Activated CD8-positive, alpha-beta memory T cell treated with anti-CD3 and anti-CD28 coated beads, Interleukin-2, amount 50 U/mL, for 1 hour (primary cell): ENCODE measurements around the gene SPDYE2.
"Not testable (repeated sequence)": the region's sequence is repeated elsewhere in the genome, so short reads cannot be mapped to it uniquely, and the experiment has no call there.

Experiments used
- DNase-seq: peaks from one replicate; pipeline ENCODE4 v3.0.0-alpha.2; 2020; ENCODE audit errors: extremely low read depth

Gene SPDYE2

GRCh38 chr7:102540604-102541003 lies 10.4 kb upstream of the SPDYE2 start:
- not testable (repeated sequence) for DNase-seq

DNA sequence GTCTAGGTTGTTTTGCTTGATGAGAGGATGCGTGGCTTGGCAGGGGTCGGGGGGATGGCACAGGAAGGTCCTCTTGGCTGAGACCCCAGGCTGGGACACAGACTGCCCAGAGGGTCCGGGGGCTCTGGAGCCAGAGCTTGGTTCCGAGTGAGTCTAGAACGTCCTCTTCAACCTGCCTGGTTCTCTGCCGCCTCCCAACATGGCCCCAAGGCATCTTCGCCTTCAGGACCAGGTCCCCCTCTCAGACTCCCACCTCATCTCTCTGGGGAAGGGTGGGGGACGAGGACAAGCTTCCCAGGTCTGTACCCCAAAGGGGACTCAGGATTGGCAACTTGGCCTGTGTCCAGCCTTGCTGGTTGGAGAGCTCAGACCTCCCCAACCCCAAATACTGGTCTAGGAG lies 8.9 kb upstream of the SPDYE2 start:
- DNase-seq, result not testable (repeated sequence)

GRCh38 chr7:102542771-102543170 lies 8.3 kb upstream of the SPDYE2 start:
- DNase-seq, result not testable (repeated sequence)

DNA sequence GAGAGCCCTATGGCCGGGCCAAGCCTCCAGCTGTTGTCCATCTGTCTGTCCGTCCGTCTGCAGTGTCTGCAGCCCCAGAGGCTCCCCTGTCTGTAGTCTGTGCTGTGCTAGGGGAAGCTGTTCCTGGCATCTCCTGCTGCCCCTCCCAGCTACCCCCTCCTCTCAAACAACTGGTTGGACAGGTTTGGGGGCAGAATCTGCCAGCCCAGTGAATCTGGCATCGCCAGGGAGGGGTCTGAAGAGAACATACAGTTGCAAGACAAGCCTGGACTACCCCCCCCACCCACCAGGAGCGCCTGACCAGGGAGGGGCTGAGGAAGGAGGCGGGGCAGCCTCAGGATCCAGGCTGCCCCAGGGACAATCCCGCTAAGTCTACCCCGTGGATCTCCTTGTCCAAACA lies 7.4 kb upstream of the SPDYE2 start, which contains the start of gene UPK3BL2:
TSS of gene UPK3BL2 (minus strand) at position 101 of the 400 bp plus-strand sequence. CDS start at position 41, 60 bp downstream.
- not testable (repeated sequence) for DNase-seq

DNA sequence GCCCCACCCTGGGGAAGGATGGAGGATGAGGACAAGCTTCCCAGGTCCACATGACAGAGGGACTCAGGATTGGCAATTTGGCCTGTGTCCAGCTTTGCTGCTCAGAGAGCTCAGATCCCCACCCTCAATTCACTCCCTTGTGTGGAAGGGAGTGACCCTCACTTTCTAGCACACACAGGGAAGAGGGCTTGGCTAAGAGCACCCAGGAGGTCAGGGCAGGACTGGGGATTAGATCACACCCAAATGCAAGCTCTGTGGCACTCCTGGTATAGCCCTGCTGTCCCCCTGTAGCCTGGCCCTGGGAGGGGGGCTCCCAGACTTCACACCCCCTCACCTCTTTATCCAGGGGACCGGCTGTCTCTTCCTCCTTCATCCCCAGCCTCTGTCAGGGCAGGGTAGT lies 6.7 kb upstream of the SPDYE2 start:
- not testable (repeated sequence) for DNase-seq

GRCh38 chr7:102545288-102545687 lies 5.7 kb upstream of the SPDYE2 start:
- DNase-seq, result not testable (repeated sequence)

DNA sequence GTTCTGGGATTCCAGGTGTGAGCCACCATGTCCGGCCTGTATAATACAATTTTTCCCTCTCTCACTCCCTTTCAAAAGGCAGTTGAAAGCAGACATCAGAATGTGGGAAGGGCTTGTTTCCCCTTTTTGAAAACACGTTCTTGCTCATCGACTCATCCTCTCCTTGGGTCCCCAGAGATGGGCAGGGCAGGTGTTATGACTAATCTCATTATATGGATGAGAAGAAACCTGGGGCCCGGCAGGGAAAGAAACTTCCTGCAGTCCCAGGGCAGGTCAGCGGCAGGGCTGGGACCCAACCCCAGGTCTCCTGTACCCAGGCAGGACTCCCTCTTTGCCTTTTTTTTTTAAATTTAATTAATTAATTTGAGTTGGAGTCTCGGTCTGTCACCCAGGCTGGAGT lies 4.7 kb upstream of the SPDYE2 start:
- not testable (repeated sequence) for DNase-seq

- not testable (repeated sequence) for DNase-seq
These were observed 17.6 kb downstream of the SPDYE2 start for GRCh38 chr7:102568620-102569019.

GRCh38 chr7:102572261-102573239 lies 21.5 kb downstream of the SPDYE2 start, which contains the start of gene POLR2J3:
POLR2J3 (minus strand) TSS chr7:102572583; CDS start chr7:102572521, 62 bp downstream.
- DNase-seq, result peak; percentile 75

DNA sequence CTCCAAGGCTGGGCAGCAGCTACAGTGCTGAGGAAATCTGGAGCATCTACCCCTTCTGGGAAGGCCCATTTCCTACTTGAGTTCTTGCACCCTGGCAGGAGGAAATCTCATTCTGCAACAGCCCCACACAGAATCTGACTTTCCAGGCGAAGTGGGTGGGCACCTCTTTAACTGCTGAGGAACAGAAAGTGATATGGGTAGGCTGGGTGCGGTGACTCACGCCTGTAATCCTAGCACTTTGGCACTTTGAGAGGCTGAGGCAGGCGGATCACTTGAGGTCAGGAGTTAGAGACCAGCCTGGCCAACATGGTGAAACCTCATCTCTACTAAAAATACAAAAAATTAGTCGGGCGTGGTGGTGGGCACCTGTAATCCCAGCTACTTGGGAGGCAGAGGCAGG lies 23.6 kb downstream of the SPDYE2 start:
- not testable (repeated sequence) for DNase-seq

DNA sequence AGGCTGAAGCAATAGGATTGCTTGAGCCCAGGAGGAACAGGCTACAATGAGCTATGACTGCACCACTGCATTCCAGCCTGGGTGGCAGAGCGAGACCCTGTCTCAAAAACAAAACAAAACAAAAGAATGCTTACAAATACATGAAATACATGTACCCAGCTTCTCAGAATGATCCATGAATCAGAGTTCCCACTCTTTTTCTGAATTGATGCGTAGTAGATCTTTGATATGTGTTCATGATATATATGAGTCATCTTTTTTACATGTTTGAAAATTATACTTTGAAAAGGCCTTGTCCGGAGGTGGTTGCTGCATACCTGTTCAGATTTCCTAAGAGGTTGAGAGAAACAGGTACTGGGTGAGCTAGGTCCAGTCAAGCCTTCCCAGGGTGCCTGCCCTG lies 25.3 kb downstream of the SPDYE2 start:
- DNase-seq, result not testable (repeated sequence)

DNA sequence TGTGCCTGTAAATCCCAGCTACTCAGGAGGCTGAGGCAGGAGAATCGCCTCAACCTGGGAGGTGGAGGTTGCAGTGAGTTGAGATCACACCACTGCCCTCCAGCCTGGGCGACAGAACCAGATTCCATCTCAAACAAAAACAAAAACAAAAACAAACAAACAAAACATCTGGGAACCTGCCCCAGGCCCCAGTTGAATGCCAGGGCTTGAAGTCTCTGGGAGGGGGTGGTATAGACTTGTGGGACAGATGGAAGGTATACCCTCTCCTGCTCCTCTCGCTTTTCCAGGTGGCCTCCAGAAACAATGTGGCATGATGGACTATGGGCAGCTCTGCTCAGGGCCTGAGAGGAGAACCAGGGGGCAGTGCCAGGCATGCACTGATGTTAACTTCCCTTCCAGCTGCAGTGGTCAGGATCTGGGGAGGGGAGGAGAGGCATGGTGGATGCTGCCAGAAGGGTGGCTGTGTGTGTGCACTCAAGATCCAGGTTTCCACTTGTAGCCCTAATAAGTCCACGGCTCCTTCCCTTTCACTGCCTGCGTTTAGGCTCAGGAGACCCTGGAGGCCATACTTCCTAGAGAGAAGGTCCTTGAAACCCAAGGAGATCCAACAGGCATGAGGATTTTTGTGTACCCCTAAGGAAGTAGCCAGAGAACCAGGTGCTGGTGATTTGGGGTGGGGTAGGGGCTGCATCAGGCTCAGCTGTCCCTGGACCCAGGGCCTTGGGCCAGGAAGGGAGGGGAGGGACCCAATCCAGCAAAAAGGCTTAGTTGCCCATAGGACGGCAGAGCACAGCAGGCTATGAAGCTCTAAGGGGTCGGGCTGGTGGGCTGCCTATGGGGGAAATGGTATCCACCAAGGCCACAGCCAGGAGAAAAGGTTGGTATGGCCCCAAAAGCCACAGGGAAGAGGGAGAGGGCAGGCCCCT lies 26.6 kb downstream of the SPDYE2 start:
- not testable (repeated sequence) for DNase-seq

- not testable (repeated sequence) for DNase-seq
These were observed 27.5 kb downstream of the SPDYE2 start for GRCh38 chr7:102578486-102578885.

GRCh38 chr7:102581722-102582121 lies 30.7 kb downstream of the SPDYE2 start:
- DNase-seq, result not testable (repeated sequence)

DNA sequence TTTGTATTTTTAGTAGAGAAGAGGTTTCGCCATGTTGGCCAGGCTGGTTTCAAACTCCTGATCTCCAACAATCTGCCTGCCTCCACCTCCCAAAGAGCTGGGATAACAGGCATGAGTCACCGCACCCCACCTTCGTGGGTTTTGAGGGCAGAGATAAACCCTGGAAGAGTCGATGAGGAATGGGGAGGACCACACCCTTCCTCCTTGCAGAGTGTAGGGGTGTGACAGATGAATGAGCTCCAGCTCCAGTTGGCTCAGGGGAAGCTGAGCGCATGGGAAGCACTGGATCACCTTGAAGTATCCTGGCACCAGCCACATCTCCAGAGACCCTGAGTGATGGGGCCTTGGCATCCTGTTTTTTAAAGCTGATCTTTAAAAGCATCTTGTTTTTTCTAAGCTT lies 32.5 kb downstream of the SPDYE2 start:
- not testable (repeated sequence) for DNase-seq

DNA sequence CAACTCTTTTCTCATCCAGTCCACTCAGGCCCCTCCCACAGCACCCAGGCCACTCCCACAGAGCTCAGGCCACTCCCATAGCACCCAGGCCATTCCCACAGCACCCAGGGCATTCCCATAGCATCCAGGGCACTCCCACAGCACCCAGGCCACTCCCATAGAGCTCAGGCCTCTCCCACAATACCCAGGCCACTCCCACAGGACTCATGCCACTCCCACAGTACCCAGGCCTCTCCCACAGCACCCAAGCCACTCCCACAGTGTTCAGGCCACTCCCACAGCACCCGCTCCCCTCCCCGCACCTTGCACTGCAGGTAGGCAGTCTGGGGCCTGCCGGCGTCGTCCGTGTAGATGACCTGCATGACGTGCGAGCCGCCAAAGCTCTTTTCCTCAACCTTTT lies 38.8 kb downstream of the SPDYE2 start:
- DNase-seq, result not testable (repeated sequence)

DNA sequence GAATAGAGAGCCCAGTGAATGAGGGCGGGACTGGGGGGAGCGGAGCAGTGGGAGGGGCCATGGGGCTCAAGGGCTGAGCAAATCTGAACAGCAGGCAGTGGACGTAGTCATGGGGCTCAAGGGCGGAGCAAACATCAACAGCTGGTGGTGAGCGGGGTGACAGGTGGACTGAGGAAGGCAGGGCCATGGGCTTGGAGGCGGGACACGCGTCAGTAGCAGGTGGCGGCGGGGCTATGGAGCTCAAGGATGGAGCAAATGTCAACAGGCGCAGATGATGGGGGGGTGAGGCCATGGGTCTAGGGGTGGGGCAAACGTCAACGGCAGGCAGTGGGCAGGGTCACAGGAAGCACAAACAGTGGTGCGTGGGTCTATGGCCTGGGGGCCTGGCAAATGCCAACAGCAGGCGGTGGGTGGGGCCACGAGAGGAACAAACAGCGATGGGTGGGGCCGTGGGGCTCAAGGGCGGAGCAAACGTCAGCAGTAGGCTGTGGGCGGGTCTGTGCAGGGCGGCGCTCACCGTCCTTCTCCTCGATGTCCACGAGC lies 41.5 kb downstream of the SPDYE2 start:
- DNase-seq, result not testable (repeated sequence)

GRCh38 chr7:102593637-102594334 lies 42.8 kb downstream of the SPDYE2 start:
- not testable (repeated sequence) for DNase-seq

DNA sequence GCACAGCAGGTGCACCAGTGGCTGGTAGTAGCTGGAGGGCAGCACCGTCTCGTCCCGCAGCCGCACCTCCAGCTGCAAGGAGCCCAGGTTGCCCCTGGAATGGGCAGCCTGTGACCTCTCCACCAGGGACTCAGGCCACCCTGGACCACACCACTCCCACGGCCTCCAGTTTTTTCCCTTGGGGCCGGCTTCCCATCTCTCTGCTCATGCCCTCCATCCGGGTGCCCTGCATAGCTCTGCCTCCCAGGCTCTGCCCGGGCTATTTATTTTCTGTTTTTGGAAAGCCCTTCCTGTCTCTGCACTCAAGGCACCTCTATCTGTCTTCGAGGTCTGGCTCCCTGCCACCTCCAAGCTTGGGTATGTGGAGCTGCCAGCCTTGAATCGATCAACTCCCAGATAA lies 45.0 kb downstream of the SPDYE2 start:
- DNase-seq, result not testable (repeated sequence)

DNA sequence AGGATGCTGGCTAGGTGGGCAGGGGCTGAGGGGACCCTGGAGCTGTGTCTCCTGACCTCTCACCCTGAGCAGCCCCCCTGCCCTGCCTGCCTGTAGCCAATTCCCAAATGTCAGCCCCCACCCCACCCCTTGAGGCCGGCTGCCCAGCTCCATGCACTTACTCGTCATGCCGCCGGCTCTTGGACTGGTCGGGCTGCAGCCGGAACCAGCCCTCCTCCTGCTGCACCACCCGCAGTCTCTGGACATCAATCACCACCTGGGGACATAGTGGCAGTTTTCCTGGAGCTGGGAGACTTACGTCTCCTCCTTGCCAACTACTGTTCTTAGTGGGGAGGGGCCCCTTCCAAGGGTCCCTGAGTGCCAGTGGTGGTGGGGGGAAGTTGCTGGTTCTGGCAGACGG lies 48.7 kb downstream of the SPDYE2 start:
- not testable (repeated sequence) for DNase-seq

DNA sequence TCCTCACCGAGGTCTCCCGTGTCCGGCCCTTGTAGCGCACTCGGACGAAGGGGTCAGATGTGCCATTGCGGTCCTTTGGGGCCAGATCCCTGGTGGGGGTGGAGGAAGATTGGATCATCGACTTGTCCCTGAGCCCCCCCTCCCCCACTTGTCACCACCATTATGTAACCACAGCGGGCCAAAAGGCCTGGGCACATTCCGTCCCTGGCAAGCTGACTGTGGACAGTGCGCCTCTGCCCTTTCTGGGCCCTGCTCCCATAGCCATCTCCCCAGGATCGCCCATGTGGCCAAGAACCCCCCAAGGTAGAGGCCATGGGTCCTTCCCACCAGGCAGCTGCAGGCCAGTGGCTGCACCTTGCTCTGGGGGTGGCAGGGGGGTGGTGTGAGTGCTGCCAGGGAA lies 51.3 kb downstream of the SPDYE2 start:
- DNase-seq, result not testable (repeated sequence)
